ENCODE measurements around the gene HP.

Gene HP

DNA sequence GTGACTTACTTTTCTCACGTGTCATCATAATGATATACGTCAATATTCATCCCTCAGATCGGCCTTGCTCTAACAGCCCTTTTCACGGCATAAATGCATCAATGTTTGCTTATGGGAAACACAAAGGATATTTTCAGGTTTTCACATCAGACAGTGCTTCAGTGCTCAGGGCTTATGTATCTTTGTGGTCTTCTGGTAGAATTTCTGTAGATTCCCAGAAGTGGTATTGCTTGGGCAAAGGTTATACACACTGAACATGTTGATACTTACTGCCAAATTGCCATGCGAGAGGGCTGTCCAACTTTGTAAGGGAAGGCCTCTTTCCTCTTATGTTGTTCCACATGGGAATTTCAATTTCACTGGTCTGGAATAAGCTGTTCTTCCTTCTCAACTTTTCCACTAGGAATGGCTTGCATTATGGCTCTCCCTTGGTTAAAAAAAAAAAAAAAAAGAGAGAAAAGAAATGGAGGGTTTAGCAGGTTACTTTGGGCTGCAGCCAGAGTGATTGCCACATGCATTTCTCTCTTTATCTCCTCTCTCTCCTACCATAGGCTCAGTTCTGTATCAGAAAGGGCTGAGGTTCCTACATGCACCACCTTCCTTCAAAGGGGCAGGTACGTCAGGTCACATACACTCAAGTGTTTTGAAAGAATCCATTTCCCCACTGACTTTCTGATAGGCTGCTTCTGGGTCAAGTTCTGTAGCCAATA, 26.5 kb upstream of the HP start:
- Histone ChIP-seq H3K4me1 (peaks cover 0 to 6% (median 0%) of the 10 kb centered on the region in 10 experiments; a peak in 2 of 20 replicates), H3K27me3 (no peaks in the 10 kb centered on the region), H3K4me2 (no peak overlapping the region), H4K20me1 (no peaks in the 10 kb centered on the region), H3K9me3 (replicated peaks in 1 of 11) (no peaks in the 10 kb centered on the region), H3K36me3 (peaks cover 49 to 72% (median 60%) of the 10 kb centered on the region in 11 experiments), H3K4me3 (no peak overlapping the region), H3K9ac (no peak overlapping the region), H3K27ac (no peak overlapping the region)
- no peak for TF ChIP-seq Cebpa-rat (IDR thresholded peaks at IDR 0.05)

DNA sequence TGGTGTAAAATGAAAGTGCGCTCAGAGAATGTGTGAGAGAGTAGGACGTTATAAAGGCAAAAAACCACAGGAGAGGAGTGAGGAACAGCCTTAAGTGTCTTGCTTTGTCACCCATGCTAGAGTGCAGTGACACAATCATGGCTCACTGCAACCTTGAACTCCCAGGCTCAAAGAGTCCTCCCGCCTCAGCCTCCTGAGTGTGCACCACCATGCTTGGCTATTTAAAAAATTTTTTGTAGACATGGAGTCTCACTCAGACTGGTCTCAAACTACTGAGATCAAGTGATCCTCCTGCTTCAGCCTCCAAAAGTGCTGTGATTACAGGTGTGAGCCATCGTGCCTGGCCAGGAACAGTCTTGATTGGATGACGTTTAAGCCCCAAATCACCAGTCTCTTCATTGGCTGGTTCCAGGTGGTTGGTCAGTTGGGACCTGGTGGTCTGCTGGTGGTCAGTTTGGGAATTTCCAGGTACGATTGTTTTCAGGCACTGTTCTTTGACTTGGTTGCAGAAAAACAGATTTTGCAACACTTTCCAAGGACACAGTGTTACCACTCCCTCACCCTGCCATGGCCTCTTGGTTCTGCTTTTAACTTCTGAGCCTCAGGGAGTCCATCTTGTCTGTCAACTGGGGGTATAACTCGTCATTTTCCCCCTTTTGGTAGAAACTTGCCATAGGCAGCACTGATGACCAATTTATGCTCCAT, 24.6 kb upstream of the HP start:
- H3K4me3 ChIP-seq, result no peak overlapping the region
- H3K9me3 ChIP-seq (replicated peaks in 1 of 11), result no peaks in the 10 kb centered on the region
- no peaks in the 10 kb centered on the region for H4K20me1 ChIP-seq
- H3K4me1 ChIP-seq, result peaks cover 0 to 10% (median 0%) of the 10 kb centered on the region in 10 experiments; a peak in 3 of 20 replicates
- no peak overlapping the region for H3K4me2 ChIP-seq
- H3K27me3 ChIP-seq, result no peaks in the 10 kb centered on the region
- peaks cover 30 to 56% (median 43%) of the 10 kb centered on the region in 11 experiments for H3K36me3 ChIP-seq
- H3K27ac ChIP-seq, result no peak overlapping the region
- no peak overlapping the region for H3K9ac ChIP-seq
- TF ChIP-seq Cebpa-rat (IDR thresholded peaks at IDR 0.05), result no peak

DNA sequence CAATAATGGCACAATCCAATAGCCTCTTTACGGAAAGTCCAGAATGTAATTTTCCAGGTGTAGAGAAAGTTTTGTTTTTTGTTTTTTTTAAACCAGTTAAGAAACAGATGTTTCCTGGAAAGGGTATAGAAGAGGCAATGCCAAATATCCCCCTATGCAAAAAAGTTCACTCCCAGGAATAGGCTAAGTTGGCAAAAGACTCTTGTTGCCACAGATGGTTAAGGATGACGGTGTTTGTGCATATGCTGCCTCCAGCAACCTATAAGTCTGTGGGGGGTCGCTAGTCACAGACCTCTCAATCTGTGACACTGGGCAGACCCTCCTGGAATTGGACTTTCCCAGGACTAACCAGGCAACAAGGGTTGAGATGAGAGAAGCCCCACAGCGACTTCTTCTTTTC, 20.9 kb upstream of the HP start:
- TF ChIP-seq Cebpa-rat (IDR thresholded peaks at IDR 0.05), result no peak
- no peaks in the 10 kb centered on the region for H4K20me1 ChIP-seq
- no peak overlapping the region for H3K4me2 ChIP-seq
- peaks cover 2 to 33% (median 17%) of the 10 kb centered on the region in 11 experiments; a peak in 20 of 22 replicates for H3K36me3 ChIP-seq
- H3K4me3 ChIP-seq, result no peak overlapping the region
- 0 out of 22 replicates have a peak, but pooled peaks cover 0 to 3% (median 0%) of the 10 kb centered on the region in 11 experiments for H3K9me3 ChIP-seq (replicated peaks in 1 of 11)
- H3K27ac ChIP-seq, result no peak overlapping the region
- H3K4me1 ChIP-seq, result peaks cover 0 to 10% (median 0%) of the 10 kb centered on the region in 10 experiments; a peak in 3 of 20 replicates
- no peaks in the 10 kb centered on the region for H3K27me3 ChIP-seq
- no peak overlapping the region for H3K9ac ChIP-seq

DNA sequence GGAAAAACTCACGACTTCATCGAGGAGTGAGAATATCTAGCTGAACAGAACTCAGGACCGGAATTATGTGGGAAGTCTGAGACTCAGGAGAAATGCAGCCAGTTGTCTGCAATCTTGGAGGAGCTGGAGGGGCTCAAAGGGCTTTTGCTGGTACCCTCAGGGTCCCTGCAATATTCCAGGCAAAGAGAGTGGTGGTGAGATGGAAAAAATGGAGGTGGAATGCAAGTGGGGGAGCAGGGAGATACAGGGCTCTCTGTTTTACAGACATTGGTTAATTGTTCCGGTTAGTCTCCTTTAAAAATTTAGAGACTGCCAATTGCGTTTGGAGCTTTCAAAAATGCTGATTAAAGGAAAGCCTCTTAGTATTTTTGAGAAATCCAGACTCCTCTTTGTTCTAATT, 18.2 kb upstream of the HP start:
- Histone ChIP-seq H3K4me2 (no peak overlapping the region), H3K4me1 (peaks cover 0 to 4% (median 0%) of the 10 kb centered on the region in 10 experiments; a peak in 1 of 20 replicates), H3K27ac (no peak overlapping the region), H4K20me1 (no peaks in the 10 kb centered on the region), H3K4me3 (no peak overlapping the region), H3K9ac (no peak overlapping the region), H3K9me3 (replicated peaks in 1 of 11) (peaks cover 0 to 3% (median 0%) of the 10 kb centered on the region in 11 experiments; a peak in 2 of 22 replicates), H3K36me3 (peaks cover 0 to 36% (median 12%) of the 10 kb centered on the region in 11 experiments; a peak in 14 of 22 replicates), H3K27me3 (no peaks in the 10 kb centered on the region)
- TF ChIP-seq Cebpa-rat (IDR thresholded peaks at IDR 0.05), result no peak

DNA sequence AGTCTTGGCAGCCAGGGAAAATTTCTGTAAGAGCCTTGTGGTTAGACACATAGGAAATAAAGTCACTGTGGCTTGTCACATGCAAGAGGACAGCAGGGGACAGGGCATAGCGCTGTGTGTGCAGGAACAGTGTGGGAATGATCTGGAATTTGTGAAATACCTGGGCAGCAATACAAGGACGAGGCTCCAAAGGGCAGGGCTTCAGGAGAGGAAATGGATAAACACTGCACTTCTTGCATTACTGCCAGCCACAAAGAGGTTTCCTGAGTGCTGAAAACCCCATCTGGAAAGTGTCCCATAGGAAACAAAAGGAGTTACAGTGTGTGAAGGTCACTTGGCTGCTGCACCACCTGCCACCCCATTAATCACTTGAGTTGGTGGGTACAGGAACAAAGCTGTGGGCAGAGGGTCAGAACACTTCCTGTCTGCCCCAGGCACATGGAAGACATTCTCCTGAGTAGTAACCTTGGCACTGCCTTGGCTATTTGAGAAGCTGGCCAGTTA, 12.1 kb upstream of the HP start:
- H3K27ac ChIP-seq, result no peak overlapping the region
- H3K9ac ChIP-seq, result no peak overlapping the region
- peaks cover 6 to 13% (median 8%) of the 10 kb centered on the region in 10 experiments; a peak in 16 of 20 replicates for H3K4me1 ChIP-seq
- TF ChIP-seq Cebpa-rat (IDR thresholded peaks at IDR 0.05), result no peak
- H4K20me1 ChIP-seq, result no peaks in the 10 kb centered on the region
- H3K36me3 ChIP-seq, result peaks cover 0 to 49% (median 25%) of the 10 kb centered on the region in 11 experiments; a peak in 17 of 22 replicates
- H3K27me3 ChIP-seq, result no peaks in the 10 kb centered on the region
- peak overlapping the region in 8 of 11 experiments; percentile 5 to 53 (median 38); a peak in 13 of 22 replicates for H3K4me2 ChIP-seq
- no peak overlapping the region for H3K4me3 ChIP-seq
- H3K9me3 ChIP-seq (replicated peaks in 1 of 11), result peaks cover 0 to 14% (median 0%) of the 10 kb centered on the region in 11 experiments; a peak in 3 of 22 replicates

DNA sequence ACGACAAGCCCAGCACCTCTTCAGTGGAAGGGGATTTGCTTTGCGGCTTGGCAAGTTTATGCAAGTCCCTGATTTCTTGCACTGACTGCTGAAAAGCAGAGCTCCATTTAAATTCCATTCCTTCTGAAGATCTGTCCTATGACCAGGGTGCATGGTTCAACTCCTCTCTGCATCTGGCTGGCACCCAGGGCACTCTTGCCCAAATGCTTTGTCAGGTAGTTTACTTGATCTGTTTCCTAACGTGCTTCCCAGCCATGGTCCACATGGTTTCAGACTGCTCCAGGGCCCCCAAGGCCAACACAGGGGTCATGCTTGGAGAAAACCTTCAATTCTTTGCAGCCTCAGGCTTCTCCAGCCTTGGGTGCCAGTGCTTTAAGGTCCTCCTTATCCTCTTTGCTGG, 11.2 kb upstream of the HP start:
- no peak for TF ChIP-seq Cebpa-rat (IDR thresholded peaks at IDR 0.05)
- H3K27me3 ChIP-seq, result no peaks in the 10 kb centered on the region
- H3K4me2 ChIP-seq, result no peak overlapping the region
- H3K36me3 ChIP-seq, result peaks cover 0 to 43% (median 25%) of the 10 kb centered on the region in 11 experiments; a peak in 17 of 22 replicates
- peaks cover 0 to 20% (median 5%) of the 10 kb centered on the region in 11 experiments; a peak in 12 of 22 replicates for H3K9me3 ChIP-seq (replicated peaks in 1 of 11)
- no peak overlapping the region for H3K9ac ChIP-seq
- peaks cover 6 to 13% (median 8%) of the 10 kb centered on the region in 10 experiments; a peak in 16 of 20 replicates for H3K4me1 ChIP-seq
- H4K20me1 ChIP-seq, result no peaks in the 10 kb centered on the region
- no peak overlapping the region for H3K4me3 ChIP-seq
- no peak overlapping the region for H3K27ac ChIP-seq

DNA sequence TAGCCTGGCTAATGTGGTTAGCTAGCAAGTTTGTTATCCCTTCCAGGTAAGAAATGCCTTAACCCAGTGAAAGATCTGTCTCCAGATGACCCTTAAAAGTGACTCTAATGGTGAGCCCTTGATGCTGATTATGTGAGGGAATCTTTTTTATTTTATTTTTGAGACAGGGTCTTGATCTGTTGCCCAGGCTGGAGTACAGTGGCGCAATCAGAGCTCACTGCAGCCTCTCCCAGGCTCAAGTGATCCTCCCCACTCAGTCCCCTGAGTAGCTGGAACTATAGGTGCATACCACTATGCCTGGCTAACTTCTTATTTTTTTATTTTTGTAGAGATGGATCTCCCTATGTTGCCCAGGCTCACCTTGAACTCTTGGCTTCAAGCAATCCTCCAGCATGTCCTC, 10.8 kb upstream of the HP start:
- Histone ChIP-seq H3K4me1 (peaks cover 6 to 13% (median 8%) of the 10 kb centered on the region in 10 experiments; a peak in 16 of 20 replicates), H3K36me3 (peaks cover 0 to 38% (median 25%) of the 10 kb centered on the region in 11 experiments; a peak in 17 of 22 replicates), H3K27ac (no peak overlapping the region), H3K4me2 (no peak overlapping the region), H3K9ac (no peak overlapping the region), H3K9me3 (replicated peaks in 1 of 11) (peaks cover 3 to 25% (median 10%) of the 10 kb centered on the region in 11 experiments; a peak in 19 of 22 replicates), H3K27me3 (no peaks in the 10 kb centered on the region), H4K20me1 (no peaks in the 10 kb centered on the region), H3K4me3 (no peak overlapping the region)
- no peak for TF ChIP-seq Cebpa-rat (IDR thresholded peaks at IDR 0.05)

DNA sequence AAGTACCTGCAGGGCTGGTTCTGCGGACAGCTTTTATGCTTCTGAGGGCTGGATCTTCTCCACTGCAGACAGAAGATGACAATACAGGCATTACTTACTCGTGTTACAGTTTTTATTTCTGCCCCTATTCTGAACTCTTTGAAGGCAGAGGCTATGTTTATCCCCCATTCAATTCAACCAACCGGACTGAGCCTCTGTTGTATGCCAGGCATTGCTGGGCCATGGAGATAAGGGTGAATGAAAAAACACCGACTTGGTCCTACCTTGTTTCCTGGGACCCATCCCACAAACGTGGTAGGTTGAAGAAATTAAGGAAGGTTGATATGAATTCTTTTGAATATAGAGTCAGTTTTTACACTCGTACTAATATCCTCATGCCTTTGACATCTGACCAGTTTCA, 10.0 kb upstream of the HP start:
- Histone ChIP-seq H3K9me3 (replicated peaks in 1 of 11) (peaks cover 11 to 33% (median 17%) of the 10 kb centered on the region in 11 experiments), H3K4me1 (peaks cover 6 to 13% (median 8%) of the 10 kb centered on the region in 10 experiments; a peak in 16 of 20 replicates), H4K20me1 (no peaks in the 10 kb centered on the region), H3K27me3 (no peaks in the 10 kb centered on the region), H3K4me2 (peak overlapping the region in 1 of 11 experiments; percentile 5; a peak in 1 of 22 replicates), H3K36me3 (peaks cover 0 to 41% (median 25%) of the 10 kb centered on the region in 11 experiments; a peak in 17 of 22 replicates), H3K9ac (no peak overlapping the region), H3K27ac (no peak overlapping the region), H3K4me3 (no peak overlapping the region)
- TF ChIP-seq Cebpa-rat (IDR thresholded peaks at IDR 0.05), result no peak

Measured in BLaER1 treated with 17β-estradiol and CSF1 and Interleukin-3, amounts not matched to agents 10 nM and 100 nM (cell line).